GOT3 (cell line): ENCODE results near the gene C11orf97.
A peak's percentile ranks its signal among the peaks of the same experiment; 100 is the strongest.
"Not testable (repeated sequence)": the region's sequence is repeated elsewhere in the genome, so short reads cannot be mapped to it uniquely, and the experiment has no call there.

ENCODE experiments used
- DNase-seq: peaks from one replicate; lab custom pipeline; 2025; ENCODE audit warnings: mixed read lengths; lab: John Stamatoyannopoulos, UW

The C11orf97 gene

GRCh38 chr11:94525546-94526324 is 13.5 kb downstream of the C11orf97 start:
- no peak for DNase-seq

GRCh38 chr11:94526645-94527438 is 14.6 kb downstream of the C11orf97 start:
- DNase-seq: no peak

GRCh38 chr11:94528551-94528950 is 16.3 kb downstream of the C11orf97 start:
- no peak for DNase-seq

DNA sequence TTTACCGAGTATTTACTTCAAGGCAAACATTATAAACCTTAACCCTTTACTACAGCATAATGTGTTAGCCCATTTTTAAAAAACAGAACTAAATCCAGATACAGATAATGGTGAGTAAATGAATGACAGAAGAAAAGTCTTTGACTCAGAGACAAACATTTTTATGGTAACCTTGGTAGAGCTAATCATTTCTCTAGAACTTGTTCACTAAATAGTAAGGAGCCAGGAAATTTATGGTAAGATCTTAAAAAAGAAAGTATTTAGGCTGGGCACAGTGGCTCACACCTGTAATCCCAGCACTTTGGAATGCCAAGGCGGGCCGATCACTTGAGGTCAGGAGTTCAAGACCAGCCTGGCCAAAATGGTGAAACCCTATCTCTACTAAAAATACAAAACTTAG is 19.9 kb downstream of the C11orf97 start:
- DNase-seq: no peak

GRCh38 chr11:94533206-94533605 is 20.9 kb downstream of the C11orf97 start:
- DNase-seq: no peak

DNA sequence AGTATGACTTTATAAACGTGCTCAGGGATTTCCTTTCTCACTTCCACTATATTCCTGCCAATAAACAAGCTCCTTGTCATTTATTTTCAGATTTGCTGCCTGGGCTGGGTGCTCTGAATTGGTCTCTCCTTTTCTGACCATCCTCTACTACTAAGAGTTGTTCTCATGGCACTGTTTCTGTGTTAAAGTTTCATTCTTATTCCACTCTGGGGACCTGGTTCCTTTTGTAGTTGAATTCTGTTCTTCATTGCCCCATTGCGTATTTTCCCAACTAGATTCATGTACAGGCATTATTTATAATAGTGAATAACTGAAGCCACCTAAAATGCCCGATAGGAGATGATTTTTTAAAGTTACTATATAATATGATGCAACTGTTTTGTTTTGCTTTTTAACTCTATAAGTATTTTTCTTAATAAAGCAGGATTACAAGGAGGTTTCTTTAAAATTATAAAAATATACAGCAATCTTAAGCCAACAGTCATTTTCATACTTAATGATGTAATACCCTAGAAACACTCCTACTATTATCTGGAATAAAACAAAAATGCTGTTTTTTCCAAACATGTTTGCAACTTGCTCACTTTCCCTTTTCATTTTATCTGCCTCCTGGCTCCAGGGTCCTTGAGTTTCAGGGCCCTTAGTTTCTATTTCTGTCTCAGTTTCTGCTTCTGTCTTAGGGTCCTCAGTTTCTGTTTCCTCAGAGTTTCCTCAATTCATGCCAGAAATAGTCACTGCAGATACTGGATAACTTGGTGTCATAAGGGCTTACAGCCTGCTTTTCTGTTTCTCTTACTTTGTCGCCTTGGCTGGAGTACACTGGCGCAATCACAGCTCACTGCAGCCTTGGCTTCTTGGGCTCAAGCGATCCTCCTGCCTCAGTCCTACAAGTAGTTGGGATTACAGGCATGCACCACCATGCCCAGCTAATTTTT is 21.7 kb downstream of the C11orf97 start:
- no peak for DNase-seq

DNA sequence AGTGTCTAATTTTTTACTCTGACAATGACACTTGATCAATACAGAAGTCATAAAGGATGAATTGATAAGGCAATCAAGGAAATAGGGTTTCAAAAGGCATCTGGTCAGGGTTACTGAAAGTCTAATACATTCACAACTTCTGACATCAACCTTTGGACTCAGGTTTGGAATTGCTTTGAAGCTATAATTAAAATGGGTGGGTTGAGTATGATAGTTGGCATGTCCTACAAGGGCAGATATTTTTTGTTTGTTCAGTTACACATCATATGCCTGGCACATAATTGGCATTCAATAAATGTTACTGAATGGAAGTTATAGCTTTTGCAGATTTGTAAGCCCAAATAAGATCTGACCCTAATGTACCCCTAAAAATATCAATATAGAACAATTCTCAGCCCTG is 24.1 kb downstream of the C11orf97 start:
- DNase-seq: no peak

DNA sequence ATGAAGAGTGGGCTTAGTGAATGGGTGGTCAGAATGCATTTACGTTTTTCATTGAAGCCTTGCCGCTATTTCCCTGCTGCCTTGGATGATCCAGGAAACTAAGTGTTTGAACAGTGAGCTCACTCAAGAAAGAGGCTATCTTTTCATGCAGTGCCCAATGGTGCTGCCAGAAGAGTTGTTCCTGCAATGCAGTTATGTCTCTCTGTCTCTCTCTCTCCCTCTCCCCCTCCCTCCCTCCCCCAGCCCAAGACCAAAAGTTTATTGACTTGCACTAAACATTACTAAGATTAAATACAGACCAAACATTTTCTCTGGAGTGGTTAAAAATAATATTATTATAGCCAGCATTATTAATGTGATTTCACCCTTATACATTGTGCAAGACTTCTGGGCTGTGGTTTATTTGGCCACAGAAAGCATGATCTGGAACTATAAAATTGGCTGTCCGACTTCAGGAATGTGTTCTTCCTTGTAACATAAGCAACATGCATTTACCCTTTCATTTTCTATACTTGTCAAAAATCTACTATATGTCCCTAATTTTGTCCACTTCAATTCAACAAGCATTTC is 24.9 kb downstream of the C11orf97 start:
- no peak for DNase-seq

- DNase-seq: no peak
Measured at GRCh38 chr11:94539420-94539819, 27.2 kb downstream of the C11orf97 start.

GRCh38 chr11:94543695-94544645 is 31.7 kb downstream of the C11orf97 start, which contains the start of gene FUT4:
Gene FUT4, plus strand, starts transcription at chr11:94543921. Its CDS starts 213 bp downstream, at chr11:94544134.
- peak; percentile 37 for DNase-seq

DNA sequence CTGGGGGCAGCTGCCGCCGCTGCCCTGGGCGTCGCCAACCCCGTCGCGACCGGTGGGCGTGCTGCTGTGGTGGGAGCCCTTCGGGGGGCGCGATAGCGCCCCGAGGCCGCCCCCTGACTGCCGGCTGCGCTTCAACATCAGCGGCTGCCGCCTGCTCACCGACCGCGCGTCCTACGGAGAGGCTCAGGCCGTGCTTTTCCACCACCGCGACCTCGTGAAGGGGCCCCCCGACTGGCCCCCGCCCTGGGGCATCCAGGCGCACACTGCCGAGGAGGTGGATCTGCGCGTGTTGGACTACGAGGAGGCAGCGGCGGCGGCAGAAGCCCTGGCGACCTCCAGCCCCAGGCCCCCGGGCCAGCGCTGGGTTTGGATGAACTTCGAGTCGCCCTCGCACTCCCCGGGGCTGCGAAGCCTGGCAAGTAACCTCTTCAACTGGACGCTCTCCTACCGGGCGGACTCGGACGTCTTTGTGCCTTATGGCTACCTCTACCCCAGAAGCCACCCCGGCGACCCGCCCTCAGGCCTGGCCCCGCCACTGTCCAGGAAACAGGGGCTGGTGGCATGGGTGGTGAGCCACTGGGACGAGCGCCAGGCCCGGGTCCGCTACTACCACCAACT is 32.5 kb downstream of the C11orf97 start:
- no peak for DNase-seq

DNA sequence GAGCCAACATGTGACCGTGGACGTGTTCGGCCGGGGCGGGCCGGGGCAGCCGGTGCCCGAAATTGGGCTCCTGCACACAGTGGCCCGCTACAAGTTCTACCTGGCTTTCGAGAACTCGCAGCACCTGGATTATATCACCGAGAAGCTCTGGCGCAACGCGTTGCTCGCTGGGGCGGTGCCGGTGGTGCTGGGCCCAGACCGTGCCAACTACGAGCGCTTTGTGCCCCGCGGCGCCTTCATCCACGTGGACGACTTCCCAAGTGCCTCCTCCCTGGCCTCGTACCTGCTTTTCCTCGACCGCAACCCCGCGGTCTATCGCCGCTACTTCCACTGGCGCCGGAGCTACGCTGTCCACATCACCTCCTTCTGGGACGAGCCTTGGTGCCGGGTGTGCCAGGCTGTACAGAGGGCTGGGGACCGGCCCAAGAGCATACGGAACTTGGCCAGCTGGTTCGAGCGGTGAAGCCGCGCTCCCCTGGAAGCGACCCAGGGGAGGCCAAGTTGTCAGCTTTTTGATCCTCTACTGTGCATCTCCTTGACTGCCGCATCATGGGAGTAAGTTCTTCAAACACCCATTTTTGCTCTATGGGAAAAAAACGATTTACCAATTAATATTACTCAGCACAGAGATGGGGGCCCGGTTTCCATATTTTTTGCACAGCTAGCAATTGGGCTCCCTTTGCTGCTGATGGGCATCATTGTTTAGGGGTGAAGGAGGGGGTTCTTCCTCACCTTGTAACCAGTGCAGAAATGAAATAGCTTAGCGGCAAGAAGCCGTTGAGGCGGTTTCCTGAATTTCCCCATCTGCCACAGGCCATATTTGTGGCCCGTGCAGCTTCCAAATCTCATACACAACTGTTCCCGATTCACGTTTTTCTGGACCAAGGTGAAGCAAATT is 33.3 kb downstream of the C11orf97 start:
- DNase-seq: no peak

GRCh38 chr11:94546162-94546470 is 33.9 kb downstream of the C11orf97 start:
- DNase-seq: no peak

GRCh38 chr11:94546886-94547285 is 34.6 kb downstream of the C11orf97 start:
- no peak for DNase-seq

GRCh38 chr11:94549146-94549545 is 36.9 kb downstream of the C11orf97 start:
- no peak for DNase-seq

- no peak for DNase-seq
Measured at GRCh38 chr11:94550513-94550912, 38.3 kb downstream of the C11orf97 start.

DNA sequence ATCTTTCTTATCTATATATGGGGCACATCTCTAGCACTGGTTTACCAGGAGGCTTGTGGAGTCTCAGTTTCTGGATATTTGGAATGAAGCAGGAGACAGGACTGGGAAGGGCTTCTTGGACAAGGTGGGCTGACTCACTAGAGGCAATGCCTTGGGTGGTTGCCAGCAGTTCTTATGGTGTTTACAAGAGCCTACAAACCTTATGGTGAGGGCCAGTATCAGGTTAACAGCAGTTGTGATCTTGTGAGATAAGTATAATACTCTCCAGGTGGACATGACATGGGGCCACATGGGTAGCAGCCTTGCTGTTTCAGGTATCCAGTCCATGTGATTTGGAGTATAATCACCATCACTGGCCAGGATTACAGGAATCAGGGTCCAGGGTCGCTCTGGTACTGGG is 41.7 kb downstream of the C11orf97 start:
- no peak for DNase-seq

GRCh38 chr11:94555752-94556329 is 43.6 kb downstream of the C11orf97 start:
- DNase-seq: not testable (repeated sequence)

DNA sequence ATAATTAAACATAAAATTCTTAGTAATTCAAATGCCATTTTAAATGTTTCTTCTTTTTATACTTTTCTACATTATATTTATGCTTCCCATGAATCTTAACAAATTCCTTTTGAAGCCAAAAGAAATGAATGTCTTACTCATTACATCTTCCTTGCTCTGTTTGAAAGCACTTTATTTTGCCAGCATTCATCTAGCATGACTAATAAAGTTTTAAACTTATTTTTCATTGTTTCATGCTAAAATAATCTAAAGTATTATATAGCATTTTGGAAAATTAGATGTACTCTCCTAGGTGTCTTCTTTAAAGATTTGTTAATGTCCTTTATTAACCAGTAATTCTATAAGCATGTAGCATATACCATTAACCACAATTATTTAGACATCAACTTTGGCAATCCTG is 45.2 kb downstream of the C11orf97 start:
- no peak for DNase-seq
